Spinal cord (tissue), 10 donors: ENCODE results near the gene ST7. TPM values are rescaled to one million over a fixed set of nuclear protein-coding genes. Genes with fewer than 3 reads are reported as not detected.
A peak's percentile ranks its signal among the peaks of the same experiment; 100 is the strongest.
"Not testable (repeated sequence)": the region's sequence is repeated elsewhere in the genome, so short reads cannot be mapped to it uniquely, and the experiment has no call there.

Experiments used
- DNase-seq, 6 donors: peaks; one replicate each; pipeline versions ENCODE4 v3.0.0 to v3.0.0-alpha.2; 2013 to 2015; ENCODE audit warnings: low spot score in 6 of 6, low read depth in 4 of 6
- H3K27ac ChIP-seq: one replicate; pipeline ENCODE4 v1.5.1; 2013; ENCODE audit warnings: low read depth, low read length, control low read depth
- H3K27me3 ChIP-seq: one replicate; pipeline ENCODE4 v1.6.1; 2013; ENCODE audit warnings: low read length; ENCODE audit not compliant: control insufficient read depth, insufficient read depth
- H3K36me3 ChIP-seq: one replicate; pipeline ENCODE4 v1.6.1; 2013; ENCODE audit warnings: low read length; ENCODE audit not compliant: control insufficient read depth, insufficient read depth
- H3K4me1 ChIP-seq: one replicate; pipeline ENCODE4 v1.6.1; 2013; ENCODE audit warnings: low read length; ENCODE audit not compliant: control insufficient read depth, insufficient read depth
- H3K4me3 ChIP-seq: one replicate; pipeline ENCODE4 v1.5.1; 2013; ENCODE audit warnings: low read depth, low read length, control low read depth
- H3K9me3 ChIP-seq: one replicate; pipeline ENCODE4 v1.6.1; 2013; ENCODE audit warnings: low read length; ENCODE audit not compliant: control insufficient read depth, insufficient read depth
- WGBS: methylation state at CpG from one replicate; pipeline ENCODE4 v1.1.5; 2013; ENCODE audit warnings: missing lambda C conversion rate; ENCODE audit not compliant: insufficient coverage; 5-methylcytosine and 5-hydroxymethylcytosine counted together
- polyA plus RNA-seq, 2 donors: library from polyadenylated mRNA; unstranded; fragments of 120-200 nt; gene quantifications; one replicate each; pipeline ENCODE4 v1.2.1, GENCODE V29; 2013; ENCODE audit not compliant: insufficient read length in 2 of 2
- total RNA-seq, 2 donors: library from RNA; depleted of rRNA in 1 of 2; stranded (reverse); fragments of 120-200 nt in 1 of 2; fragments of >200 nt in 1 of 2; gene quantifications; one replicate each; pipeline versions ENCODE4 v1.2.3 to v1.2.4, GENCODE V29; 2013 to 2014
- donor health status: healthy.

ST7 gene
- total and polyA plus RNA-seq, 4 donors: 27.0 to 35.7 (median 31.8) TPM

GRCh38 chr7:116929021-116929420 is 24.3 kb upstream of the ST7 start:
- no peaks in the 10 kb centered on the region for H3K4me1 ChIP-seq
- WGBS: 57% methylated on average over 1 of the region's 3 CpGs
- H3K9me3 ChIP-seq: no peaks in the 10 kb centered on the region
- H3K27ac ChIP-seq: no peak overlapping the region
- DNase-seq: no peak
- H3K4me3 ChIP-seq: no peak overlapping the region
- no peaks in the 10 kb centered on the region for H3K36me3 ChIP-seq
- H3K27me3 ChIP-seq: no peaks in the 10 kb centered on the region

- Histone ChIP-seq H3K4me3 (peak overlapping the region; percentile 2), H3K27ac (no peak overlapping the region), H3K4me1 (no peaks in the 10 kb centered on the region), H3K9me3 (no peaks in the 10 kb centered on the region), H3K36me3 (no peaks in the 10 kb centered on the region), H3K27me3 (no peaks in the 10 kb centered on the region)
- WGBS: 43% methylated on average over 22 of the region's 25 CpGs
- peak; percentile 63 to 93 (median 70) for DNase-seq
Observed at GRCh38 chr7:116929914-116930913, 23.1 kb upstream of the ST7 start.

DNA sequence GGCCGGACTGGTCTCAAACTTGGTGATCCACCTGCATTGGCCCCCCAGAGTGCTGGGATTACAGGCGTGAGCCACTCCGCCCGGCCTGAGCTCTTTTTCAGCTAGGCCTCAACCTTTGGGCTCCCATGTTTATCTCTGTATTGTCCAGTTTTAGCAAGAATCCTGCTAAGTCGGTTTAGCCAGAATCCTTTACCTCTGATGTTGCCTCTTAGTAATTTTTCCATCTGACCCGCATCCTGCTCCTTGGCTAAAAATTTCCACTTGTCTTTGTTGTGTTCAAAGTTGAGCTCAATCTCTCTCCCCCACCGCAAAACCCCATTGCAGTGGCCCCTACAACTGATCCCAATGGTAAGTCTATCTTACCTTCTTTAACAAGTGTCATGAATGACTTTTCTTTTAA is 20.7 kb upstream of the ST7 start:
- Histone ChIP-seq H3K27me3 (no peaks in the 10 kb centered on the region), H3K4me1 (no peaks in the 10 kb centered on the region), H3K4me3 (no peak overlapping the region), H3K9me3 (no peaks in the 10 kb centered on the region), H3K36me3 (no peaks in the 10 kb centered on the region), H3K27ac (no peak overlapping the region)
- WGBS: 96% methylated on average over 7 of the region's 7 CpGs
- DNase-seq: no peak

DNA sequence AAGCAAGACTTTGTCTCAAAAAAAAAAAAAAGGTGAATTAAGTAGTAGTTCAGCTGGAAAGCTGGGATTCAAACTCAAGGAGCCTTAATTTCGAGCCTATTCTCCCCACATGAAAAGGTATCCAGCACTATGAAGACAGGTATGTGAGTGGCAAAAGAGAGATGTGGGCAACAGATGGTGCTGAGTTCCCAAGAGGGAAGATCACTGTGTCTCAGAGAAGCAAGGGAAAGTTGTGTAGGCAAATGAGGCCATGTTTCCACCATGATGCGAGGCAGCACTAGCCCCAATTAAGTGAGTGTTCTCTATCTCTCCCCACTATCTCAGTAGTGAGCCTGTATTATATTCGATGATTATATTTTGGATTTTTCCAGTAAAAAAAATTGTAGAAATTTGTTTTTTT is 19.8 kb upstream of the ST7 start:
- no peaks in the 10 kb centered on the region for H3K9me3 ChIP-seq
- no peak for DNase-seq
- no peaks in the 10 kb centered on the region for H3K27me3 ChIP-seq
- no peaks in the 10 kb centered on the region for H3K36me3 ChIP-seq
- H3K4me3 ChIP-seq: no peak overlapping the region
- WGBS: no CpG with 5 or more reads among the region's 3 CpGs
- H3K27ac ChIP-seq: no peak overlapping the region
- H3K4me1 ChIP-seq: no peaks in the 10 kb centered on the region

DNA sequence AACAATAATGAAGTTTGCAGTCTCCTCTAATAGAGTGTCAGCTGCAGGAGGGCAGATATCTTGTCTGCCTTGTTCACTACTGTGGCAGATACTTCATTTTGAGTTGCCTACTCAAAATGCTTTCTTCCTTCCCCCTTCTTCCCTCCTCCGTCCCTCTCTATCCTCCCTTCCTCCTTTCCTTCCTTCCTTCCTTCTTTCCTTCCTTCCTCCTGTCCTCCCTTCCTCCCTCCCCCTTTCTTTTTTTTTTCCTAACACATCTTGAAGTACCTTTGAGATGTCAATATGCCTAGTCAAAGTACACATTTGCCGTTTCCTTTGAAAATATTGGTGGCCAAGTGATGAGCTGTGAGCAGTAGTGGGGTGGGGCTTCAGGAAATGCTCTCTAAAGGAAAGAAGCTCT is 18.7 kb upstream of the ST7 start:
- DNase-seq: no peak
- Histone ChIP-seq H3K9me3 (no peaks in the 10 kb centered on the region), H3K36me3 (no peaks in the 10 kb centered on the region), H3K4me3 (no peak overlapping the region), H3K27ac (no peak overlapping the region), H3K4me1 (no peaks in the 10 kb centered on the region), H3K27me3 (no peaks in the 10 kb centered on the region)
- 77% methylated on average over 1 of the region's 2 CpGs for WGBS

- no CpG with 5 or more reads among the region's 4 CpGs for WGBS
- not testable (repeated sequence) for H3K27ac ChIP-seq, H3K36me3 ChIP-seq, H3K4me3 ChIP-seq, H3K9me3 ChIP-seq, DNase-seq, H3K4me1 ChIP-seq, H3K27me3 ChIP-seq
Observed at GRCh38 chr7:116936844-116937243, 16.5 kb upstream of the ST7 start.

DNA sequence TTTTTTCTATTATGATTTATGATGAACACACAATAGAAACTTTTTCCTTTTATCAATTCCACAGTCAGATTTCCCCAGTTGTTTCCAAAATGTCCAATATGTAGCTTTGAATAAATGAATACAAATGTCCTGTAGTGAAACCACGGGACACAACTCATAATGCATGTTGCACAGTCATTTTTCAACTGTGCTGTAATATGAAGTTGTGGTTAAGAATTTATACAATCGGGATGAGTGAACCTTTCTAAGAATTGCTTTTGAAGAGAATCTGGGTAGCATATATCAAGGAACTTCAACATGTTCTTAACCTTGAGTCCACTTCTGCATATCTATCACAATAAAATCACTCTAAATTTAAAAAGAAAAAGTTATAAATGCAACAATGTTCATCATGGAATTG is 14.6 kb upstream of the ST7 start:
- Histone ChIP-seq H3K27ac (no peak overlapping the region), H3K36me3 (no peaks in the 10 kb centered on the region), H3K27me3 (no peaks in the 10 kb centered on the region), H3K4me3 (no peak overlapping the region), H3K9me3 (no peaks in the 10 kb centered on the region), H3K4me1 (no peaks in the 10 kb centered on the region)
- DNase-seq: no peak
- WGBS: no CpG with 5 or more reads among the region's 2 CpGs

DNA sequence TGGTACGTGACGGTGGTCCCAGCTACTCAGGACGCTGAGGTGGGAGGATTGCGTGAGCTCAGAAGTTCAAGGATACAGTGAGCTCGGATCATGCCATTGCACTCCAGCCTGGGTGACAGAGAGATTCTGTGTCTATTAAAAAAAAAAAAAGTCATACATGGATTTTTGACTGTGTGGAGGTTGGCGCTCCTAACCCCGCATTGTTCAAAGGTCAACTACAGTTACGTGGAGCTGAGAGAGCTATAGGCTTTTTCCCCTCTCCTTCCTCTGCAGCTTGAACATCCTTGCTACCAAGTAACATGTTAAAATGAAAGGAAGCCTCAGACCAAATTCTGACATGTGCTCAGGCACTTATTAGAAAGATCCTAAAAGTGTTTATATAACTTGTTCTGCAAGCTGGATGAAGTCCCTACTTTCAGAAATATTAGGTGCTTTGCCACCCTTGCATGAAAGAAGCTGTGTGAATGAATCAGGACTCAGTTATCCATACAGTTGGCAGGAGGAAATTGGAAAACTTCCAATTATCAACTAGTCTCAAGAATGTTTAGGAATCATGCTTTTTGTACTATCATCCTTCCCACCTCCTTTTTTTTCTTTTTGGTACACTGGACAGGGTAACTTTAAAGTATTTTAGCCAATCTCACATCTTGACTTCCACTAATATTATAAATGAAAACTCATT is 12.5 kb upstream of the ST7 start:
- Histone ChIP-seq H3K4me1 (no peaks in the 10 kb centered on the region), H3K9me3 (no peaks in the 10 kb centered on the region), H3K27ac (no peak overlapping the region), H3K27me3 (no peaks in the 10 kb centered on the region), H3K36me3 (no peaks in the 10 kb centered on the region), H3K4me3 (no peak overlapping the region)
- no peak for DNase-seq
- WGBS: 97% methylated on average over 4 of the region's 8 CpGs

- Histone ChIP-seq H3K4me1 (no peaks in the 10 kb centered on the region), H3K27me3 (no peaks in the 10 kb centered on the region), H3K4me3 (no peak overlapping the region), H3K36me3 (no peaks in the 10 kb centered on the region), H3K27ac (no peak overlapping the region), H3K9me3 (no peaks in the 10 kb centered on the region)
- no CpG with 5 or more reads among the region's 2 CpGs for WGBS
- no peak for DNase-seq
Observed at GRCh38 chr7:116942504-116942903, 10.8 kb upstream of the ST7 start.
